Brain pericyte (primary cell): Measurements from ENCODE around the gene EME2.
"Not testable (repeated sequence)": the region's sequence is repeated elsewhere in the genome, so short reads cannot be mapped to it uniquely, and the experiment has no call there.

Experiments
- DNase-seq: peaks from one replicate; pipeline ENCODE4 v3.0.0-alpha.2; 2012; ENCODE audit warnings: low read depth, low spot score

Gene EME2

GRCh38 chr16:1791256-1791942 lies 18.8 kb downstream of the EME2 start:
- DNase-seq, result no peak

GRCh38 chr16:1791943-1792812 lies 19.6 kb downstream of the EME2 start:
- DNase-seq, result no peak

- DNase-seq, result no peak
Observed at GRCh38 chr16:1792836-1793577, 20.4 kb downstream of the EME2 start.

GRCh38 chr16:1793578-1794220 lies 21.1 kb downstream of the EME2 start, which contains the start of gene IGFALS:
IGFALS (minus strand) TSS chr16:1793705; CDS start chr16:1793652, 53 bp downstream.
- DNase-seq, result no peak

GRCh38 chr16:1794221-1794871 lies 21.7 kb downstream of the EME2 start:
- no peak for DNase-seq

- DNase-seq, result no peak
Observed at GRCh38 chr16:1794908-1795666, 22.5 kb downstream of the EME2 start.

GRCh38 chr16:1799263-1799662 lies 26.7 kb downstream of the EME2 start:
- not testable (repeated sequence) for DNase-seq

- DNase-seq, result no peak
Observed at GRCh38 chr16:1800701-1801100, 28.1 kb downstream of the EME2 start.

GRCh38 chr16:1807626-1808025 lies 35.0 kb downstream of the EME2 start:
- no peak for DNase-seq

GRCh38 chr16:1808691-1809090 lies 36.1 kb downstream of the EME2 start:
- no peak for DNase-seq

GRCh38 chr16:1809281-1809801 lies 36.7 kb downstream of the EME2 start:
- DNase-seq, result no peak

GRCh38 chr16:1810106-1810505 lies 37.5 kb downstream of the EME2 start:
- no peak for DNase-seq

- DNase-seq, result no peak
Observed at GRCh38 chr16:1810536-1810935, 37.9 kb downstream of the EME2 start.

GRCh38 chr16:1812732-1813163 lies 40.1 kb downstream of the EME2 start:
- no peak for DNase-seq

- DNase-seq, result no peak
Observed at GRCh38 chr16:1815461-1815860, 42.9 kb downstream of the EME2 start.

- no peak for DNase-seq
Observed at GRCh38 chr16:1816396-1817275, 44.0 kb downstream of the EME2 start.

GRCh38 chr16:1817276-1817589 lies 44.6 kb downstream of the EME2 start:
- DNase-seq, result no peak

- DNase-seq, result no peak
Observed at GRCh38 chr16:1817716-1818115, 45.1 kb downstream of the EME2 start.

- no peak for DNase-seq
Observed at GRCh38 chr16:1818204-1818872, 45.7 kb downstream of the EME2 start.
